Thyroid gland (tissue), 4 donors: ENCODE results near the gene NRTN. TPM values are rescaled to one million over a fixed set of nuclear protein-coding genes. Genes with fewer than 3 reads are reported as not detected.
A peak's percentile ranks its signal among the peaks of the same experiment; 100 is the strongest.

Source experiments
- DNase-seq, 2 donors: peaks; one replicate each; pipeline ENCODE4 v3.0.0-alpha.2; 2019
- H3K27ac ChIP-seq, 3 donors: fragments of 200-600 bp; sonication (generic); 1 replicate in 2 of 3; 2 replicates in 1 of 3; pipeline ENCODE4 v1.5.1; 2016 to 2019; ENCODE audit warnings: mild to moderate bottlenecking in 1 of 3, moderate library complexity in 1 of 3
- H3K27me3 ChIP-seq: fragments of 200-600 bp; sonication (generic); one replicate; pipeline ENCODE4 v1.5.1; 2019
- H3K36me3 ChIP-seq, 2 donors: fragments of 200-600 bp; sonication (generic); one replicate each; pipeline ENCODE4 v1.5.1; 2016 to 2019
- H3K4me1 ChIP-seq, 2 donors: fragments of 200-600 bp; sonication (generic); one replicate each; pipeline ENCODE4 v1.5.1; 2017 to 2019
- H3K4me3 ChIP-seq, 3 donors: fragments of 200-600 bp; sonication (generic); replicated peaks in 1 of 3; 1 replicate in 2 of 3; 2 replicates in 1 of 3; pipeline ENCODE4 v1.5.1; 2016; ENCODE audit warnings: mild to moderate bottlenecking in 1 of 3
- H3K9me3 ChIP-seq: fragments of 200-600 bp; sonication (generic); one replicate; pipeline ENCODE4 v1.5.1; 2017
- POLR2A ChIP-seq, 2 donors: fragments of 450-650 bp; IDR thresholded peaks; one replicate each; pipeline ENCODE4 v1.6.1; 2017; ENCODE audit warnings: antibody characterized with exemption in 2 of 2, mild to moderate bottlenecking in 2 of 2, moderate library complexity in 1 of 2
- WGBS, 2 donors: methylation state at CpG; one replicate each; pipeline ENCODE4 v1.1.5; 2017; 5-methylcytosine and 5-hydroxymethylcytosine counted together
- intact Hi-C: fragments of 100-400 bp; cut with DNase I; formaldehyde crosslinking; loops from one replicate; pipeline ENCODE4 v1.15.1; 2023
- total RNA-seq, 4 donors: library from RNA; depleted of rRNA; stranded (reverse); fragments of >200 nt; gene quantifications; one replicate each; pipeline ENCODE4 v1.2.3, GENCODE V29; 2016
- TF ChIP-seq, protein P1 (sequence below), 6 experiments: fragments of 200-600 bp in 3 of 6; fragments of 450-650 bp in 3 of 6; sonication (generic) in 3 of 6; IDR thresholded peaks; one replicate each; pipeline ENCODE4 v1.5.1; 2016 to 2019; ENCODE audit warnings: antibody characterized with exemption in 6 of 6, mild to moderate bottlenecking in 2 of 6, inconsistent platforms in 1 of 6, moderate library complexity in 1 of 6

Gene NRTN
- total RNA-seq, 4 donors from 2014 or later, result 0.71 to 8.1 (median 1.3) TPM

GRCh38 chr19:5787409-5788182, 17.3 kb upstream of the NRTN start:
- WGBS, 2 donors, result 95 to 96% methylated on average over 20 to 38 of the region's 39 CpGs
- intact Hi-C loops, result no loop called here
- Histone ChIP-seq H3K4me3 (no peak overlapping the region), H3K27me3 (no peaks in the 10 kb centered on the region), H3K27ac (no peak overlapping the region), H3K4me1 (peaks cover 5 to 7% of the 10 kb centered on the region in 2 donors), H3K9me3 (no peaks in the 10 kb centered on the region), H3K36me3 (peaks cover 53 to 57% of the 10 kb centered on the region in 2 donors)
- no peak for DNase-seq
- TF ChIP-seq, protein P1, sequence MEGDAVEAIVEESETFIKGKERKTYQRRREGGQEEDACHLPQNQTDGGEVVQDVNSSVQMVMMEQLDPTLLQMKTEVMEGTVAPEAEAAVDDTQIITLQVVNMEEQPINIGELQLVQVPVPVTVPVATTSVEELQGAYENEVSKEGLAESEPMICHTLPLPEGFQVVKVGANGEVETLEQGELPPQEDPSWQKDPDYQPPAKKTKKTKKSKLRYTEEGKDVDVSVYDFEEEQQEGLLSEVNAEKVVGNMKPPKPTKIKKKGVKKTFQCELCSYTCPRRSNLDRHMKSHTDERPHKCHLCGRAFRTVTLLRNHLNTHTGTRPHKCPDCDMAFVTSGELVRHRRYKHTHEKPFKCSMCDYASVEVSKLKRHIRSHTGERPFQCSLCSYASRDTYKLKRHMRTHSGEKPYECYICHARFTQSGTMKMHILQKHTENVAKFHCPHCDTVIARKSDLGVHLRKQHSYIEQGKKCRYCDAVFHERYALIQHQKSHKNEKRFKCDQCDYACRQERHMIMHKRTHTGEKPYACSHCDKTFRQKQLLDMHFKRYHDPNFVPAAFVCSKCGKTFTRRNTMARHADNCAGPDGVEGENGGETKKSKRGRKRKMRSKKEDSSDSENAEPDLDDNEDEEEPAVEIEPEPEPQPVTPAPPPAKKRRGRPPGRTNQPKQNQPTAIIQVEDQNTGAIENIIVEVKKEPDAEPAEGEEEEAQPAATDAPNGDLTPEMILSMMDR (IDR thresholded peaks at IDR 0.05), result no peak
- TF ChIP-seq POLR2A (IDR thresholded peaks at IDR 0.05), result no peak

- peaks cover 53 to 57% of the 10 kb centered on the region in 2 donors for H3K36me3 ChIP-seq
- intact Hi-C loops, result no loop called here
Observed at GRCh38 chr19:5788422-5788821, 16.4 kb upstream of the NRTN start.

DNA sequence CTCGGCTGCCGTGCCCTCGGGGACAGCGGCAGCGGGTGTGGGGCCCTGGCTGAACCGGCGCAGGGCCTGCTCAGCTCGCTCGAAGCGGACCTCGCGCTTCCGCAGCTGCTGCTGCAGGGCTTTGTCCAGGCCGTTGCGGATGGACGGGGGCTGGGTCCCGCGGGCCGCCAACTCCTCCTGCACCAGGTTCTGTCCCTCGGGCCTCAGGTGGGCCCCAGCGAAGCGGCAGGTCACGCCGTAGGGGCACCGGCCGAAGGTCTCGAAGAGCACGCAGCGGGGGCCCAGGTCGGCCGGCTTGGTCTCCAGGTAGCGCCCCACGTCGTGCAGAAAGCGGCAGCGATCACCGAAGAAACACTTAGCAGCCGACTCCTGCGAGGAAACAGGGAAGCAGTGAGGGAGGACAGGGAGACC, 15.5 kb upstream of the NRTN start:
- intact Hi-C loops, result no loop called here

More at GRCh38 chr19:5788422-5788821, 16.4 kb upstream of the NRTN start:
- no peak for DNase-seq
- Histone ChIP-seq H3K9me3 (no peaks in the 10 kb centered on the region), H3K27ac (no peak overlapping the region), H3K4me3 (no peak overlapping the region), H3K27me3 (no peaks in the 10 kb centered on the region), H3K4me1 (peaks cover 5 to 7% of the 10 kb centered on the region in 2 donors)
- TF ChIP-seq, protein P1 (IDR thresholded peaks at IDR 0.05), result no peak
- TF ChIP-seq POLR2A (IDR thresholded peaks at IDR 0.05), result no peak
- WGBS, 2 donors, result 94 to 98% methylated on average over 5 of the region's 5 CpGs

DNA sequence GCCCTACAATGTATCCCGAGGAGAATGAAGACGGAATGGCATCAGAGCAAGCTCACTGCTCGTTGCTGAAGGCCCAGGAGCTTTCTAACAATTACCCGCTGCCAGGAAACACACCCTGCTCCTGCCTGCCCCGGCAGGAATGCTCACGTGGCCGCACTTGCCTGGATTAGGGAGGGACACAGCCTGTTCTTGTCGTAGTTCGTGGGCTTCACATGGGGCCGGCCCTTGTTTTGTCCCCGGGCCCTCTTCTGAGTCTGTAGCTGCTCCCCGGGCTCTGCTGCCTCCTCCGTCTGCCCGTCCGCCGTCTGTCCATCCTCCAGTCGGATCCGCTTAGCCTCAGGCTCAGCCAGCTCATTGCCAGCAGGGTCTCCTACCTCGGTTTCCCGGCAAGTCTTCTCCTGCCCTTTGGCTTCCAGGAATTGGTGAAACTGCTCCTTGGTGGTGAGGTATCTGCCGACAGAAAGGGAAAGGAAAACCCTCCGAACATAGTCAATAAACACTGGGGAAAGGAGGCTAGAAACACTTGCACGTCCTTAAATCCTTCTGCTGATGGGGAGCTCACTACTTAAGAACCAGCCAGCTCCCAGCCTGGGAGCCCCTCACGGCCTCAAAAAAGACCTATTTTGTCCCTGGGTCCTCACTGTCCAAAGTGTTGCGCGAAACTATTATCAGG, 14.8 kb upstream of the NRTN start:
- H3K36me3 ChIP-seq, result peaks cover 49 to 51% of the 10 kb centered on the region in 2 donors
- WGBS, 2 donors, result 78 to 84% methylated on average over 22 to 26 of the region's 26 CpGs
- no peaks in the 10 kb centered on the region for H3K27me3 ChIP-seq
- H3K4me3 ChIP-seq, result peak overlapping the region in 1 of 3 donors; percentile 86
- intact Hi-C loops, result loop anchor here (5.0 kb wide), 1 partner anchor 112 kb away; the partner anchor contains the start of genes NDUFA11 and VMAC
- DNase-seq, result no peak
- H3K4me1 ChIP-seq, result peaks cover 5 to 7% of the 10 kb centered on the region in 2 donors
- H3K9me3 ChIP-seq, result no peaks in the 10 kb centered on the region
- peak overlapping the region in 2 of 3 donors; percentile 95 to 98 for H3K27ac ChIP-seq
- TF ChIP-seq POLR2A (IDR thresholded peaks at IDR 0.05), result no peak
- TF ChIP-seq, protein P1 (IDR thresholded peaks at IDR 0.05), result no peak

More for the DNA sequence above, 15.5 kb upstream of the NRTN start:
- Histone ChIP-seq H3K9me3 (no peaks in the 10 kb centered on the region), H3K27me3 (no peaks in the 10 kb centered on the region), H3K36me3 (peaks cover 53 to 55% of the 10 kb centered on the region in 2 donors), H3K27ac (no peak overlapping the region), H3K4me3 (no peak overlapping the region), H3K4me1 (peaks cover 5 to 7% of the 10 kb centered on the region in 2 donors)
- no peak for DNase-seq
- TF ChIP-seq POLR2A (IDR thresholded peaks at IDR 0.05), result no peak
- TF ChIP-seq, protein P1 (IDR thresholded peaks at IDR 0.05), result no peak
- 96 to 97% methylated on average over 24 to 27 of the region's 39 CpGs for WGBS, 2 donors
